Endothelial cell of umbilical vein (primary cell): ENCODE results near the gene PPP1R13L. TPM values are rescaled to one million over a fixed set of nuclear protein-coding genes. Genes with fewer than 3 reads are reported as not detected.

Experiments used
- BruUV-seq: library from RNA; stranded (reverse); fragments of 400-500 nt; replicated peaks from 2 replicates; lab custom pipeline; 2021; lab: Mats Ljungman, UMichigan
- CTCF ChIA-PET: fragments of 300-600, 350-600 bp; sonication (Branson Sonifier 250); formaldehyde crosslinking; loops from one replicate; lab custom pipeline; 2021; ENCODE audit warnings: antibody characterized with exemption, inconsistent platforms; lab: Charles Lee
- POLR2A ChIA-PET: fragments of 300-600, 350-600 bp; sonication (Branson Sonifier 250); formaldehyde crosslinking; loops from one replicate; lab custom pipeline; 2021; ENCODE audit warnings: antibody characterized with exemption, inconsistent platforms; lab: Charles Lee
- DNase-seq: peaks from one replicate; pipeline ENCODE4 v3.0.0-alpha.2; 2011; ENCODE audit warnings: low read depth, low spot score
- FAIRE-seq: peaks from 2 replicates; lab custom pipeline; 2011; peaks lifted over from hg19 to GRCh38; lab: Jason Lieb, UNC
- H2AFZ ChIP-seq: 2 replicates; pipeline ENCODE4 v1.6.0; 2012; ENCODE audit warnings: low read depth, low read length, control low read depth, inconsistent platforms
- H3K27ac ChIP-seq: 2 replicates; pipeline ENCODE4 v1.5.1; 2011; ENCODE audit warnings: low read depth, mild to moderate bottlenecking, control low read depth, low read length, moderate library complexity; ENCODE audit not compliant: insufficient read depth
- H3K27me3 ChIP-seq, 2 experiments: 2 replicates each; pipeline versions ENCODE4 v1.6.0 to v1.6.1; 2011; ENCODE audit warnings: low read length in 2 of 2, mixed read lengths in 1 of 2; ENCODE audit not compliant: control insufficient read depth in 2 of 2, insufficient read depth in 2 of 2
- H3K36me3 ChIP-seq, 2 experiments: 2 replicates in 1 of 2; 3 replicates in 1 of 2; pipeline ENCODE4 v1.5.1; 2011; ENCODE audit warnings: low read length in 2 of 2, mild to moderate bottlenecking in 1 of 2, moderate library complexity in 1 of 2; ENCODE audit not compliant: control insufficient read depth in 2 of 2, insufficient read depth in 2 of 2; ENCODE audit errors: extremely low read depth in 1 of 2
- H3K4me1 ChIP-seq: 3 replicates; pipeline ENCODE4 v1.5.1; 2011; ENCODE audit warnings: mild to moderate bottlenecking, low read length; ENCODE audit not compliant: control insufficient read depth, insufficient read depth; ENCODE audit errors: extremely low read depth
- H3K4me2 ChIP-seq: 2 replicates; pipeline ENCODE4 v1.6.1; 2011; ENCODE audit warnings: low read length, control low read depth, mixed read lengths; ENCODE audit not compliant: insufficient read depth
- H3K4me3 ChIP-seq, 3 experiments: fragments of 200-600 bp in 1 of 3; sonication (generic), shearing (Covaris generic) in 1 of 3; replicated peaks in 1 of 3; 2 replicates each; pipeline ENCODE4 v1.5.1; 2011 to 2016; ENCODE audit warnings: control low read depth in 3 of 3, low read length in 3 of 3, mild to moderate bottlenecking in 2 of 3, inconsistent platforms in 1 of 3, low read depth in 1 of 3, moderate library complexity in 1 of 3; ENCODE audit not compliant: insufficient read depth in 1 of 3
- H3K79me2 ChIP-seq: 2 replicates; pipeline ENCODE4 v1.6.0; 2012; ENCODE audit warnings: low read length, inconsistent platforms; ENCODE audit not compliant: control insufficient read depth, insufficient read depth
- H3K9ac ChIP-seq: replicated peaks from 2 replicates; pipeline ENCODE3; 2011; ENCODE audit warnings: low read length, control low read depth; ENCODE audit not compliant: insufficient read depth; ENCODE audit errors: extremely low read depth
- H3K9me1 ChIP-seq: replicated peaks from 3 replicates; pipeline ENCODE4 v1.6.0; 2011; ENCODE audit warnings: mild to moderate bottlenecking, low read length; ENCODE audit not compliant: control insufficient read depth, insufficient read depth; ENCODE audit errors: extremely low read depth
- H3K9me3 ChIP-seq: replicated peaks from 2 replicates; pipeline ENCODE4 v1.5.1; 2012; ENCODE audit warnings: low read length, inconsistent platforms; ENCODE audit not compliant: control insufficient read depth, insufficient read depth
- H4K20me1 ChIP-seq: replicated peaks from 2 replicates; pipeline ENCODE3; 2011; ENCODE audit warnings: mild to moderate bottlenecking, low read length; ENCODE audit not compliant: control insufficient read depth, insufficient read depth; ENCODE audit errors: extremely low read depth
- CTCF ChIP-seq, 2 donors: IDR thresholded peaks; 1 replicate in 1 of 2; 2 replicates in 1 of 2; pipeline ENCODE4 v1.5.1; 2011; ENCODE audit warnings: low read length in 2 of 2, mild to moderate bottlenecking in 2 of 2, moderate library complexity in 2 of 2, control low read depth in 1 of 2, inconsistent platforms in 1 of 2, low read depth in 1 of 2; ENCODE audit not compliant: insufficient read depth in 1 of 2; ENCODE audit errors: extremely low read depth in 1 of 2
- EZH2 ChIP-seq: IDR thresholded peaks from 2 replicates; pipeline ENCODE4 v1.6.1; 2012; ENCODE audit warnings: borderline replicate concordance, low read depth, mild to moderate bottlenecking, moderate library complexity, low read length, inconsistent platforms; ENCODE audit not compliant: severe bottlenecking
- FOS ChIP-seq: IDR thresholded peaks from 2 replicates; pipeline ENCODE4 v1.6.1; 2011; ENCODE audit warnings: mild to moderate bottlenecking, low read length, moderate library complexity, borderline replicate concordance; ENCODE audit not compliant: insufficient read depth
- GATA2 ChIP-seq: IDR thresholded peaks from 2 replicates; pipeline ENCODE4 v1.7.0; 2011; ENCODE audit warnings: low read depth, mild to moderate bottlenecking, moderate library complexity, mixed read lengths, low read length; ENCODE audit not compliant: insufficient read length, insufficient read depth
- JUN ChIP-seq: IDR thresholded peaks from 2 replicates; pipeline ENCODE4 v1.6.1; 2011; ENCODE audit warnings: borderline replicate concordance, low read depth; ENCODE audit not compliant: insufficient read length, insufficient read depth
- MAX ChIP-seq: IDR thresholded peaks from 2 replicates; pipeline ENCODE4 v1.6.1; 2011; ENCODE audit not compliant: insufficient read depth, insufficient read length
- MYC ChIP-seq: IDR thresholded peaks from one replicate; pipeline ENCODE4 v1.6.1; 2011; ENCODE audit warnings: mild to moderate bottlenecking, low read depth, low read length
- POLR2A ChIP-seq: IDR thresholded peaks from 2 replicates; pipeline ENCODE4 v1.6.1; 2012; ENCODE audit warnings: low read depth, mild to moderate bottlenecking, control low read depth, low read length
- POLR2AphosphoS5 ChIP-seq: IDR thresholded peaks from 2 replicates; pipeline ENCODE4 v1.6.1; 2012; ENCODE audit warnings: low read depth, mild to moderate bottlenecking, control low read depth, low read length, moderate library complexity; ENCODE audit not compliant: insufficient read depth
- dilution Hi-C: fragments of 300-500 bp; cut with MboI; formaldehyde crosslinking; loops from one replicate; pipeline ENCODE4 v1.15.0; 2019; ENCODE audit warnings: low sequenced_read_pairs; ENCODE audit not compliant: extremely low pct_ligation_motif_present
- intact Hi-C: fragments of 100-400 bp; cut with micrococcal nuclease; formaldehyde crosslinking; loops from one replicate; pipeline ENCODE4 v1.10.0; 2022
- polyA plus RNA-seq, 4 experiments: library from polyadenylated mRNA; depleted of rRNA in 3 of 4; stranded (reverse) in 3 of 4; unstranded in 1 of 4; fragments of >200 nt; gene quantifications; 2 replicates each; pipeline versions ENCODE4 v1.2.1 to v1.2.3, GENCODE V29; 2011 to 2012; ENCODE audit warnings: missing spikeins in 1 of 4
- total RNA-seq: library from RNA; stranded (reverse); gene quantifications from 2 replicates; pipeline ENCODE4 v1.2.3, GENCODE V29; 2021

The PPP1R13L gene
- total and polyA plus RNA-seq, 2 donors (not counting 3 experiments of a cell fraction or from before 2014, with no cell fraction given): 28.5 to 77.4 TPM

GRCh38 chr19:45403781-45404556 lies 900 bp downstream of the PPP1R13L start:
- POLR2A ChIA-PET: no interaction called here
- Histone ChIP-seq H3K27me3 (no peaks in the 10 kb centered on the region), H3K36me3 (no peaks in the 10 kb centered on the region), H3K27ac (peak overlapping the region; percentile 88), H3K4me2 (peak overlapping the region; percentile 56), H3K79me2 (peaks cover 61% of the 10 kb centered on the region), H2AFZ (no peak overlapping the region), H3K4me3 (peak overlapping the region; percentile 73 to 83 (median 81)), H3K9me3 (no peaks in the 10 kb centered on the region), H3K4me1 (peaks cover 27% of the 10 kb centered on the region), H4K20me1 (no peaks in the 10 kb centered on the region), H3K9ac (peak overlapping the region; percentile 82), H3K9me1 (no peaks in the 10 kb centered on the region)
- FAIRE-seq: peak; percentile 83
- TF ChIP-seq CTCF (IDR thresholded peaks at IDR 0.05; ENCODE audit: extremely low read depth in 1 of 2, insufficient read depth in 1 of 2, low read depth in 1 of 2, low read length in 2 of 2) (peak; percentile 66 to 72), POLR2AphosphoS5 (no peak)
- DNase-seq: peak; percentile 58
- CTCF ChIA-PET: interaction anchor here (0.6 to 6.6 kb wide), 13 partner anchors 9 to 81 kb away, joined by 3 to 101 read pairs (median 6); partner anchors contain the start of gene ERCC1
- intact Hi-C loops: no loop called here
- BruUV-seq: no TSS peak
- dilution Hi-C loops: no loop called here

- Histone ChIP-seq H3K27me3 (no peaks in the 10 kb centered on the region), H3K9me3 (no peaks in the 10 kb centered on the region), H3K79me2 (peaks cover 55% of the 10 kb centered on the region), H3K9ac (peak overlapping the region; percentile 53), H2AFZ (no peak overlapping the region), H3K4me1 (peaks cover 31% of the 10 kb centered on the region), H3K36me3 (no peaks in the 10 kb centered on the region), H4K20me1 (no peaks in the 10 kb centered on the region), H3K27ac (peak overlapping the region; percentile 88), H3K9me1 (no peaks in the 10 kb centered on the region), H3K4me3 (peak overlapping the region; percentile 73 to 83 (median 81)), H3K4me2 (peak overlapping the region; percentile 56)
- POLR2A ChIA-PET: interaction anchor here (0.6 to 1.7 kb wide), 2 partner anchors 66 to 88 kb away, joined by 4 read pairs; no protein-coding TSS in a partner anchor
- no peak for TF ChIP-seq EZH2
- no peak for TF ChIP-seq FOS
- no peak for TF ChIP-seq MYC
- no peak for TF ChIP-seq POLR2A
- no peak for TF ChIP-seq GATA2
- no peak for TF ChIP-seq JUN
- TF ChIP-seq POLR2AphosphoS5: no peak
- no peak for TF ChIP-seq MAX
- no peak for TF ChIP-seq CTCF (IDR thresholded peaks at IDR 0.05; ENCODE audit: extremely low read depth in 1 of 2, insufficient read depth in 1 of 2, low read depth in 1 of 2, low read length in 2 of 2)
- dilution Hi-C loops (no loop called here), intact Hi-C loops (no loop called here)
- BruUV-seq: no TSS peak
- FAIRE-seq: peak; percentile 50
- CTCF ChIA-PET: interaction anchor here (0.9 to 6.6 kb wide), 15 partner anchors 9 to 82 kb away, joined by 3 to 101 read pairs (median 5); partner anchors contain the start of gene ERCC1
- DNase-seq: no peak
Observed at GRCh38 chr19:45403272-45403671, 1.6 kb downstream of the PPP1R13L start.
